Measurements from ENCODE around the gene KRTAP9-6. TPM values are rescaled to one million over a fixed set of nuclear protein-coding genes. Genes with fewer than 3 reads are reported as not detected.

The KRTAP9-6 gene
- total and polyA plus RNA-seq, 2 donors (not counting 3 experiments of a cell fraction or from before 2014, with no cell fraction given), result not detected

DNA sequence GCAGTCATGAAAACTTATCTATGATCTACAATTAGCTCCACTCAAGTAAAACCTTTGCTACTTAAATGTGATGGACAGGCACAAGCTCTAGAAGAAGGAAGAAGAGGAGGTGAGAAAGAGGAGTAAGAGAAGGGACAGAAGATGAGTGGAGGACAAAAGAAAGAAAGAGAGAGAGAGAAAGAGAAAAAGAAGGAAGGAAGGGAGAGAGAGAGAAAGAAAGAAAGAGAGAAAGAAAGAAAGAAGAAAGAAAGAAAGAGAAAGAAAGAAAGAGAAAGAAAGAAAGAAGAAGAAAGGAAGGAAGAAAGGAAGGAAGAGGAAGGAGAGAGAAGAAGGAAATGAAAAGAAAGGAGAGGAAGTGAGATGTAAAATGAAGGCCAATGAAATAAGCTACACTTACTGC, 35.1 kb upstream of the KRTAP9-6 start:
- Histone ChIP-seq H3K4me1 (ENCODE audit: control insufficient read depth, extremely low read depth, insufficient read depth, low read length) (no peaks in the 10 kb centered on the region), H3K9ac (replicated peaks; ENCODE audit: extremely low read depth, insufficient read depth, low read length) (no peak overlapping the region), H3K9me1 (replicated peaks; ENCODE audit: control insufficient read depth, extremely low read depth, insufficient read depth, low read length) (no peaks in the 10 kb centered on the region), H3K27ac (ENCODE audit: insufficient read depth, low read depth, low read length) (no peak overlapping the region), H4K20me1 (replicated peaks; ENCODE audit: control insufficient read depth, extremely low read depth, insufficient read depth, low read length) (no peaks in the 10 kb centered on the region), H3K9me3 (replicated peaks; ENCODE audit: control insufficient read depth, insufficient read depth, low read length) (no peaks in the 10 kb centered on the region), H3K36me3 (ENCODE audit: control insufficient read depth in 2 of 2, extremely low read depth in 1 of 2, insufficient read depth in 2 of 2, low read length in 2 of 2) (no peaks in the 10 kb centered on the region), H3K4me3 (replicated peaks in 1 of 3; ENCODE audit: insufficient read depth in 1 of 3, low read depth in 1 of 3, low read length in 3 of 3) (no peak overlapping the region), H3K27me3 (ENCODE audit: control insufficient read depth in 2 of 2, insufficient read depth in 2 of 2, low read length in 2 of 2) (no peaks in the 10 kb centered on the region), H3K4me2 (ENCODE audit: insufficient read depth, low read length) (no peak overlapping the region), H3K79me2 (ENCODE audit: control insufficient read depth, insufficient read depth, low read length) (no peaks in the 10 kb centered on the region), H2AFZ (ENCODE audit: low read depth, low read length) (no peak overlapping the region)
- no TSS peak for BruUV-seq (replicated peaks)
- DNase-seq (ENCODE audit: low read depth, low spot score) (no peak), FAIRE-seq (no peak)
- POLR2A ChIA-PET, result no interaction called here
- dilution Hi-C loops (cut with MboI; ENCODE audit: extremely low pct_ligation_motif_present, low sequenced_read_pairs) (no loop called here), intact Hi-C loops (cut with micrococcal nuclease) (no loop called here)
- TF ChIP-seq MYC (IDR thresholded peaks at IDR 0.05; ENCODE audit: low read depth, low read length) (no peak), JUN (IDR thresholded peaks at IDR 0.05; ENCODE audit: borderline replicate concordance, insufficient read depth, insufficient read length, low read depth) (no peak), FOS (IDR thresholded peaks at IDR 0.05; ENCODE audit: borderline replicate concordance, insufficient read depth, low read length) (no peak), POLR2AphosphoS5 (IDR thresholded peaks at IDR 0.05; ENCODE audit: insufficient read depth, low read depth, low read length) (no peak), CTCF (IDR thresholded peaks at IDR 0.05; ENCODE audit: extremely low read depth in 1 of 2, insufficient read depth in 1 of 2, low read depth in 1 of 2, low read length in 2 of 2) (no peak), EZH2 (IDR thresholded peaks at IDR 0.05; ENCODE audit: borderline replicate concordance, low read depth, low read length, severe bottlenecking) (no peak)
- TF ChIP-seq, protein P1, sequence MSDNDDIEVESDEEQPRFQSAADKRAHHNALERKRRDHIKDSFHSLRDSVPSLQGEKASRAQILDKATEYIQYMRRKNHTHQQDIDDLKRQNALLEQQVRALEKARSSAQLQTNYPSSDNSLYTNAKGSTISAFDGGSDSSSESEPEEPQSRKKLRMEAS (IDR thresholded peaks at IDR 0.05; ENCODE audit: insufficient read depth, insufficient read length), result no peak
- CTCF ChIA-PET, result no interaction called here

All from endothelial cell of umbilical vein (primary cell).